IPS DF 4.7 (cell line): ENCODE results near the gene USH2A.

Source experiments
- DNase-seq: peaks from one replicate; pipeline ENCODE4 v3.0.0-alpha.2; 2013; ENCODE audit warnings: low spot score; ENCODE audit errors: extremely low read depth

USH2A gene

DNA sequence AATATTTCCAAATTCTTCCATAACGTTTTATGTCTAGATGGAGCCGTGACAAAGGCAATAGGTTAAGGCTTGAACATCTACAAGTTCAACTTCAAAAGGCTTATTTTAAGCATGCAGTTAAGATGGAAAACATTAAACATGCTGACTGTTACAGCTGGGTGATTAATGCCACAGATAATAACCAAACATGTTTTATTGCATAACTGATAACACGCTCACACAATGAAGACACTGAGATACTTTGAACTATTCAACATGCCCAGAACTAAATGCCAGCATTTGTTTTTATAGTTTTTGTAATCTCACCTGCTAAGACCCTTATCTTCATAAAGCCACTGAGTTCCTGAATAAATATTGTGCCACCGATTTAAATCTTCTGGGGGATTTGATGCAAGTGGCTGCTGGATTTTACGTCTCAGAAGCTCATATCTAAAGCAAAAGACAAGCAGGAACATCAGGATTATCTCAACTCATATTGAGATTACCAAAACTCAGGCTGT is 545.7 kb downstream of the USH2A start:
- DNase-seq: no peak

DNA sequence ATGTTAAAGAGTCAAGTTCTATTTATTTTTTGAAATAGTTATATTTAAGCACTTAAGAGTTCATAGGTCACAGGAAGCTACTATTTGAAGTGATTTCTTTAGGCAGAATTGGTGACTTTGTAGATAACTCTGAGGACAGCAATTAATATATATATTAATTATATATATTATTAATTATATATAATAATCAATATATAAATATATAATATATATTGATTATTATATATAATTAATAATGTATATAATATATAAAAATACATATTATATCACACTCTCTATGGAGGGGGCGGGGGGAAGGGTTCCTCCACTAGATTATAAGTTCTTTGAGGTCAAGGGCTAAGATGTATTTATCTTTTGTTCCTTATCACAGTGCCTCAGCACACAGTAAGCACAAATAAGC is 547.5 kb downstream of the USH2A start:
- DNase-seq: no peak

DNA sequence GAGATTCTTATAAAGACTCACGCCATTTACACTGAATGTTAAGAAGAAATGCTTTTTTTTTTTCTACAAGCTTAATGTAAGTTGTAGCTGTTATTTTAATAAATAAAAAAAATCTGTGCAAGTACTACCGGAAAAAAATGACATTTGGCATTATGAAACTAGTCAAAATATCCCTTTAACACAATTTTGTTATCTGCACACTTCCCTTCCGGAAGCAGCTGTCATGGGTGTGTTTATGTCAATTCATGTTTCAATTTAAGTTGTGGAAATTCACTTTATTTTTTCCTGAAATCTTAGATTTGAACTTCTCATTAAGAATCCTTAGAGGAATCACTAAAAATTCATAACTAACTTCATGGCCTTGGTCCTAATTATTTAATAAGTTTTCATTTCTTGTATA is 548.0 kb downstream of the USH2A start:
- no peak for DNase-seq

DNA sequence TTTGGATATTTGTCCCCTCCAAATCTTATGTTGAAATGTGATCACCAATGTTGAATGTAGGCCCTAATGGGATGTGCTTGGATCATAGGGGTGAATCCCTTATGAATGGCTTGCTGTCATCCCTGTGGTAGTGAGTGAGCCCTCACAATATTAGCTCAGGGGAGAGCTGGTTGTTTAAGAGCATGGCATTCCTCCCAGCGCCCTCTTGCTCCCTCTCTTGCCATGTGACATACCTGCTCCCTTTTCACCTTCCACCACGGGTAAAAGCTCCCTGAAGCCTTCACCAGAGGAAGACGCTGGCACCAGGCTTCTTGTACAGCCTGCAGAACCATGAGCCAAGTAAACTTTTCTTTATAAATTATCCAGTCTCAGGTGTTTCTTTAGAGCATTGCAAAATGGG is 550.6 kb downstream of the USH2A start:
- no peak for DNase-seq

- no peak for DNase-seq
Observed at GRCh38 chr1:215868500-215868899, 554.7 kb downstream of the USH2A start.

DNA sequence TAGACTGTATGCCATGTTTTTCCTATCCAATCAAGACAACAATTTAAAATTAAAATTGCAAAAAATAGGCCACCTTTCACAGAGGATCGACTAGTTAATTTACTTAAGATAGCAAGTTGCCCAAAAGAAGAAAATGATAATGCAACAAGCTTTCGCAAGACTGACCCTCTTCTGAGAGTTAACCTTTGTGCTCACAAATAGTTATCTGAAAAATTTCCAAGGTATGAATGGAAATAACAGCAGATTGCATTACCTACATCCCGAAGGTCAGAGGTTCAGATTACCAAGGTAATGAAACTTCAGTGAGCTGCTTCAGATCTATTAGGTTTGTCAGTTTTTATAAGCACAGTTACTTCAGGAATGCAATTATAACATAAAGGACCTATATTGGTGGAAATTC is 558.2 kb downstream of the USH2A start:
- no peak for DNase-seq

- no peak for DNase-seq
Observed at GRCh38 chr1:215863796-215864195, 559.5 kb downstream of the USH2A start.

- DNase-seq: no peak
Observed at GRCh38 chr1:215860833-215861232, 562.4 kb downstream of the USH2A start.

DNA sequence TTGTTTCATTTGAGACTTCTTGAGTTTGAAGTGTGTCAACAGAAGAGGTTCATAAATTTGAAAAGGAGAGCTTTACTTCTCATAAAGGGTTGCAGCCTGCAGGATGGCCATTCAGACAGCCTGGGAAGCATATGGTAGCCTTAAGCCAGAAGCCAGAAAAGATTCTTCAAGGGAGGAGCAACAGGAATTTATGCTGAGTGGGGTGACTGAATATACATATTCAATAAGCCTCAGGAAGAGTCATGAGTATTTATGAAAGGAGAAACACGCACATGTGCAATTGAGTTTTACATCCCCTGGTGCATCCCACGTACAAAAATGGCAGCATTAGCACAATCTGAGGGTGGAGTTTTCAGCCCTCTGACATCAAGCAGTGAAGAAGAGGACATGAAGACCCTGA is 565.9 kb downstream of the USH2A start:
- DNase-seq: no peak

DNA sequence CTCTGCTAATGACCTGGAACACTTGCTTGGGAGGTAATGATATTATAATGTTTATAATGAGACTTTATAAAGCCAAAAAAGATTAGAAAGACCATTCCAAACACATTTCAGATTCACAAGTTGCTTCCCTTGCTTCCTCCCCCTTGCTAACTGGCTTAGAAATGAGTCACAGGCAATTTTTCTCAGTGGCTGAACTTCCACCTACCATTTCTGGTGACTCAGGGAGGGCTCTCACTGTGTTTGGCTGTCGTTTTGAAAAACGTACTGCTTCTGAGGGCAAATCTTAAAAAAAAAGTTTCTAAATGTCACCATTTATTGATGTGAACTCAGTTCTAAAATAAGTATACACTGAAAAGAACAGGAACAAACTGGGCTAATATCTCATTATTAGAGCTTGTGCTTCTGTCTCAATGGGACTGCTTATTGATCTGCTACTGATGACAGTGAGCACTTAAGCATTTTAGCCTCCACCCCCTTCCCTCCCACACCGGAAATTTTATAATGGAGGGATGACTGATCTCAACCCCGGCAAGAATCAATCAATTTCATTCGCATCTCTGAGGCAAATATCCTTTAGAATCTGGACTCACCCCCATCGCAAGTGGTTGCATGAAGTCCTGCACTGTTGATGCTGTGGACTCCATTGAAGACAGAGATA is 577.9 kb downstream of the USH2A start:
- no peak for DNase-seq

GRCh38 chr1:215844777-215845176 is 578.5 kb downstream of the USH2A start:
- no peak for DNase-seq

DNA sequence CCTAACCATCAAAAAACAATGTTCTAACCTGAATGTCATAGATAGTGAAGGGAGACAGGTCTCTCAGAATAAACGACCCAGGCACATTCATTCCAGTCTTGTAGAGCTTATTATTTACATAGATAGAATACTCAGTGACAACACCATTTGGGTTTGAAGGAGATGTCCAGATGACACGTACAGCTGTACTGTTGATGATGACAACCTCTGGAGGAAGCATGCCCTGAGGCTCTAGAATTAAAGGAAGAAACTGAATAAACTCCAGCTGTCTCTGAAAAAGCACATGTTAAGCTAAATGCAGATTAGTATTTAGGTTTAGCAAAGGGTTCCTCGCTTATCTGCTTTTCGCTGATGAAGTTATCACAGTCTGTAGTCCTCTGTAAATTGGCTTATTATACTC is 579.0 kb downstream of the USH2A start:
- no peak for DNase-seq

GRCh38 chr1:215842905-215843304 is 580.3 kb downstream of the USH2A start:
- DNase-seq: no peak

DNA sequence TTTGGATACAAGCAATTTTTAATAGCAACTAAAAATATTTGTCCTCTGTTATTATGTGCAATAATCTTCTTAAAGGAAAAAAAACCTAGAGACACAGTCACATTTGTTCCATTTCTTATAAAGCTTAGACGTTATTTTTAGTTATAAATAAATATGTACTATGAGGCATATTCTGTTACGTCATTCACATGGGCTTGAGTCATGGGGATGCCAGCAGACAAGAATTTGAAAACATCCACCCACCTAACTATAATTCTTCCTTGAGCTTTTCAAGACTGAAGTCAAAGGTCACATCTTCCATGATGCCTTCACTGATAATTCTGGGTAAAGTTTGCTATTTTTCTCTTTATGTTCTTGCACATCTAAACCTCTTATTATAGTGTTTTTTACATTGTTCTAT is 587.3 kb downstream of the USH2A start:
- DNase-seq: no peak

DNA sequence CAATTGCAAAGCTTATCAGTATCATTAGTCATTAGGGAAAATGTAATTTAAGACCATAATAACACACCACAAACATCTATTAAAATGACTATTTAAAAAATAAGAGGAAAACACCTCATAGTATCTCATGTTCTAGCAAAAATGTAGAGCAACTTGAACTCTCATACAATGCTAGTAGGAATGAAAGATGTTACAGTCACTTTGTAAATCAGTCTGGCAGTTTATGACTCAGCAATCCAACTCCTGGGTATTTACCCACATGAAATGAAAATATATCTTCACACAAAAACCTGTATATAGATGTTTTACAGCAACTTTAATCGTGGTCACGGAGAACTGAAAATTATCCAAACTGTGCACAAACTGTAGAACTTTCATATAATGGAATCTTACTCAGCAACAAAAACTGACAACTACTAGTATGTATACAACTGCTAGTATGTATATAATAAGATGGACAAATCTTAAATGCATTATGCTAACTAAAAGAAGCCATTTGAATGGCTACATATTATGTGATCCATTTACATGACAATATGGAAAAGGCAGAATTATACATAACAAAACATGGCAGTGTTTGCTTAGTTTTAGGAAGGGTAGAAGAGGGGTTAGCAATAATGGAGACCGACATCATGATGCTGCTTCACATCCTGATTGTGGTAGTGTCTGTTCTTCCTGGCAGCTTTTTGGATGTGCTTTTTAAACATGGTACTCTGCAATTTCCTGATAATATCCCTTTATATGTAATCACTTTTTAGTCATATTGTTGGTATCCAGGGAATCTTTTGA is 589.1 kb downstream of the USH2A start:
- no peak for DNase-seq

DNA sequence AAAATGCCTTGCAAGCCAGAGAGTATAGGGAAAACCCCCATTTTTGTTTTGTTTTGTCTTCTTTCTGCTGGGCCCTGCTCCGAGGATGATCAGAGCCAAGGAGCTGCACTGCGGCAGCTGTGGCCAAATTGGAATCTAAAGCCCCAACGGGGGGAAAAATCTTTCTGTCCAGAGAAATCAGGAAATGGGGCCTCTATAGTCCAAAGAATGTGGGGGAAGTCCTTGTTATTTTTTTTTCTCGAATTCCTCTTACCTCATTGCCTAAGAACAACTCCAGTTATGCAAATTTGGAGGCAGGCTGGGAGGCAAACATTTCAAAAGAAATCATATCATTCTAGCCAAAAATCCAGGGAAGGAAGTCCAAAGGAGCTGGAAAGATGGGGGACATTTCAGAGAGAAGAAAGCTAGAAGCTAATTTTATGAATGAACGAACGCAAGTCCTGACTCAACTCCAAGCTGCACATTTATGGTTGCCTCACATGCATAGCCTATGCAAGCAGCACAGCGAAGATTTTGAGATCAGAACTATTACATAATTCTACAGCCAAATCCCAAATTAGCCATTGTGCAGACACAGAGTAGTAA is 592.9 kb downstream of the USH2A start:
- no peak for DNase-seq

DNA sequence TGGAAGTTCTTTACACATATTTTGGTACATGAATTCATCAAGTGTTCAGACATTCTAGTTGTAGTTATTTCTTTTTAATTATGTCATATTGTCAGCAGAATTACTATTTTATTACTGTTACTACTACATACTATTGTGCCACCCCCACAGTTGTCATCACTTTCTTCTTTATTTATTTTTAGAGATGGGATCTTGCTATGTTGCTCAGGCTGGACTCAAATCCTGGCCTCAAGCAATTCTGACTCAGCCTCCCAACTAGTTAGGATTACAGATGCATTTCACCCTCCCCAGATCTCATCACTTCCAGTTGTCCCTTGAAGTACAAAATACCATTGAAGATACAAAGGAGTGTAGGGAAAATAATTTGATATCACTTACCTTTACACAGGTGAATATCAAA is 598.2 kb downstream of the USH2A start:
- no peak for DNase-seq

DNA sequence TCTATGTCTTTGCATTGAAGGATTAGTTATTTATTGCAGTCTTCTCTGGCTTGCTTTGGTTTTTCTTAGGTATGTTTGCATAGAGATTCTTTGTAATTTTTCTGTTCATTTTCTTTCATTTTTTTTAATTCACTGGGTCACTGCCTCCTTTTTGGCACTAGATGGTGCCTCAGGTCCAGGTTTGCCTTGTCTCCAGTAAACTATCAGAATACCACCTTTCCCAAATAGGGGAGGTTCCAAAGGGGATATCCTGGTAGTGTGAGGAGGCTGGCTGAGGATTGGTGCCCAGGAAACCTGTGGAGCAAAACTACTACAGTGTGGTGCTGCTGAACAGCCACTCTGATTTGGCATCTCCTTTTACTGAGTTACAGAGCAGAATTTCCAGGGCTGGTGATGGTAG is 599.0 kb downstream of the USH2A start:
- peak; percentile 30 for DNase-seq

GRCh38 chr1:215819114-215819513 is 604.1 kb downstream of the USH2A start:
- DNase-seq: no peak

- DNase-seq: no peak
Observed at GRCh38 chr1:215807911-215808436, 615.3 kb downstream of the USH2A start.

DNA sequence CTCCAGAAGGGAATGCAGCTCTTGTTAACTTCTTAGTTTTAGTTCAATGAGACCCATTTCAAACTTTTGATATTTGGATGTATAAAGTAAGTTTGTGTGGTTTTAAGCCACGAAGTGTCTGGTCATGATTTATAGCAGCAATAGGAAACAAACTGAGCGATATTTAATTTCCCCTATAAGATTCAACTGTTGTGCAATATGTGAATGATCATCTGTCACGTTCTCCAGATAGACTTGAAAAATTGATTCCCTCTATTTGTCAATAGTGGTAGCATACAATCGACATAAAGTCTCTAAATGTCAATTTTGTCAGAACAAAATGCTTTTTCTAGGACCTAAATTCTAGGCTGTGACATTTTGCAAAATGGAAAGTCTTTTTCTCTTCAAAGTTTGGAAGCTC is 616.0 kb downstream of the USH2A start:
- no peak for DNase-seq

DNA sequence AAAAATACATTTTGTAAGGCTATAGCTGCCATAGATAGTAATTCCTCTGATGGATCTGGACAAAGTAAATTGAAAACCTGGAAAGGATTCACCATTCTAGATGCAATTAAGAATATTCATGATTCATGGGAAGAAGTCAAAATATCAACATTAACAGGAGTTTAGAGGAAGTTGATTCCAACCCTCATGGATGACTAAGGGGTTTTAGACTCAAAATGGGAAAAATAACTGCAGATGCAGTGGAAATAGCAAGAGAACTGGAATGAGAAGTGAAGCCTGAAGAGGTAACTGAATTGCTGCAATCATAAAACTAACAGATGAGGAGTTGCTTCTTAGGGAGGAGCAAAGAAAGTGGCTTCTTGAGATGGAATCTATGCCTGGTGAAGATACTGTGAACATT is 625.4 kb downstream of the USH2A start:
- DNase-seq: no peak
